GM12878 (cell line): ENCODE results near the gene ANO8. TPM values are rescaled to one million over a fixed set of nuclear protein-coding genes. Genes with fewer than 3 reads are reported as not detected.

Experiments
- ASH2L ChIP-seq: fragments of 300-600, 200-600 bp; sonication (generic); IDR thresholded peaks from 2 replicates; pipeline ENCODE4 v1.6.1; 2017; ENCODE audit warnings: low read depth, mild to moderate bottlenecking, borderline replicate concordance
- BCL3 ChIP-seq: IDR thresholded peaks from 2 replicates; pipeline ENCODE4 v1.6.1; 2011; ENCODE audit warnings: borderline replicate concordance, low read depth, mild to moderate bottlenecking, moderate library complexity, low read length; ENCODE audit not compliant: insufficient read depth, poor library complexity, severe bottlenecking
- BRCA1 ChIP-seq: IDR thresholded peaks from 2 replicates; pipeline ENCODE4 v1.6.1; 2011; ENCODE audit warnings: low read depth, low read length, improper control_type of control experiment
- CHD2 ChIP-seq: IDR thresholded peaks from 2 replicates; pipeline ENCODE4 v1.6.1; 2011; ENCODE audit warnings: low read depth, low read length, improper control_type of control experiment, borderline replicate concordance
- DPF2 ChIP-seq: fragments of 450-650 bp; IDR thresholded peaks from 2 replicates; pipeline ENCODE4 v1.6.1; 2017; ENCODE audit warnings: mild to moderate bottlenecking
- ELK1 ChIP-seq: IDR thresholded peaks from 2 replicates; pipeline ENCODE4 v1.6.1; 2012; ENCODE audit warnings: low read depth, low read length, improper control_type of control experiment
- FOXK2 ChIP-seq: fragments of 450-650 bp; IDR thresholded peaks from 2 replicates; pipeline ENCODE4 v1.6.1; 2017; ENCODE audit warnings: mild to moderate bottlenecking, moderate library complexity
- FOXM1 ChIP-seq: IDR thresholded peaks from 2 replicates; pipeline ENCODE4 v1.6.1; 2012; ENCODE audit warnings: low read depth, mild to moderate bottlenecking, inconsistent platforms, low read length, moderate library complexity
- GATAD2B ChIP-seq: fragments of 450-650 bp; conservative IDR thresholded peaks from 2 replicates; pipeline ENCODE4 v1.6.1; 2017; ENCODE audit warnings: low read depth, mild to moderate bottlenecking, moderate library complexity
- HDGF ChIP-seq: fragments of 450-650 bp; IDR thresholded peaks from 2 replicates; pipeline ENCODE4 v1.6.1; 2016; ENCODE audit warnings: antibody characterized with exemption
- KLF5 ChIP-seq: fragments of 450-650 bp; IDR thresholded peaks from 2 replicates; pipeline ENCODE4 v1.6.1; 2014; ENCODE audit warnings: mild to moderate bottlenecking; ENCODE audit not compliant: partially characterized antibody
- MLLT1 ChIP-seq: fragments of 450-650 bp; IDR thresholded peaks from 2 replicates; pipeline ENCODE4 v1.6.1; 2016; ENCODE audit warnings: mild to moderate bottlenecking
- MYB ChIP-seq: fragments of 150-350 bp; IDR thresholded peaks from 2 replicates; pipeline ENCODE4 v1.6.1; 2014; ENCODE audit warnings: mild to moderate bottlenecking, low read depth, low read length, borderline replicate concordance
- NFXL1 ChIP-seq: fragments of 450-650 bp; IDR thresholded peaks from 2 replicates; pipeline ENCODE4 v1.6.1; 2017; ENCODE audit warnings: antibody characterized with exemption, mild to moderate bottlenecking, borderline replicate concordance
- POLR2AphosphoS5 ChIP-seq: IDR thresholded peaks from 2 replicates; pipeline ENCODE4 v1.6.1; 2011; ENCODE audit warnings: mild to moderate bottlenecking, low read length, inconsistent platforms
- POU2F2 ChIP-seq: IDR thresholded peaks from 3 replicates; pipeline ENCODE4 v1.6.1; 2011; ENCODE audit warnings: low read depth, mild to moderate bottlenecking, low read length, borderline replicate concordance
- RAD21 ChIP-seq: IDR thresholded peaks from 2 replicates; pipeline ENCODE4 v1.6.1; 2011; ENCODE audit warnings: mild to moderate bottlenecking, low read depth, low read length, moderate library complexity; ENCODE audit not compliant: insufficient read depth
- RAD51 ChIP-seq: fragments of 450-650 bp; IDR thresholded peaks from 2 replicates; pipeline ENCODE4 v1.6.1; 2016; ENCODE audit warnings: moderate library complexity, mild to moderate bottlenecking, inconsistent platforms
- RUNX3 ChIP-seq: IDR thresholded peaks from 2 replicates; pipeline ENCODE4 v1.6.1; 2012; ENCODE audit warnings: low read length, inconsistent platforms
- SMAD1 ChIP-seq: fragments of 450-650 bp; IDR thresholded peaks from 2 replicates; pipeline ENCODE4 v1.6.1; 2018; ENCODE audit warnings: mild to moderate bottlenecking, low read depth; ENCODE audit not compliant: partially characterized antibody
- SMAD5 ChIP-seq: IDR thresholded peaks from 2 replicates; pipeline ENCODE4 v1.6.1; 2016; ENCODE audit warnings: antibody characterized with exemption, low read depth
- SMARCA5 ChIP-seq: fragments of 450-650 bp; IDR thresholded peaks from 2 replicates; pipeline ENCODE4 v1.6.1; 2017; ENCODE audit warnings: mild to moderate bottlenecking
- SREBF1 ChIP-seq: IDR thresholded peaks from 2 replicates; pipeline ENCODE4 v1.6.1; 2012; ENCODE audit warnings: mild to moderate bottlenecking, low read length
- SRF ChIP-seq, 2 experiments: IDR thresholded peaks; 2 replicates each; pipeline ENCODE4 v1.6.1; 2011; ENCODE audit warnings: low read depth in 2 of 2, low read length in 2 of 2, mild to moderate bottlenecking in 1 of 2, moderate library complexity in 1 of 2
- STAT3 ChIP-seq: IDR thresholded peaks from 2 replicates; pipeline ENCODE4 v1.6.1; 2011; ENCODE audit warnings: low read depth, low read length, improper control_type of control experiment
- USF1 ChIP-seq: IDR thresholded peaks from 2 replicates; pipeline ENCODE4 v1.6.1; 2011; ENCODE audit warnings: borderline replicate concordance, low read depth, mild to moderate bottlenecking, moderate library complexity, mixed read lengths, low read length; ENCODE audit not compliant: insufficient read depth; ENCODE audit errors: extremely low read length
- YBX1 ChIP-seq: fragments of 450-650 bp; IDR thresholded peaks from 2 replicates; pipeline ENCODE4 v1.6.1; 2016; ENCODE audit warnings: antibody characterized with exemption
- ZNF207 ChIP-seq: fragments of 450-650 bp; IDR thresholded peaks from 2 replicates; pipeline ENCODE4 v1.6.1; 2014; ENCODE audit warnings: antibody characterized with exemption, mild to moderate bottlenecking, borderline replicate concordance
- polyA plus RNA-seq, 11 experiments: library from polyadenylated mRNA; depleted of rRNA in 4 of 11; unstranded in 6 of 11; stranded (reverse) in 5 of 11; fragments of >200 nt; fragmentation: Nextera tagmentation in 4 of 11; fragmentation: Illumina TruSeq in 1 of 11; extraction: Ambion mirVana in 4 of 11; extraction: Trizol in 1 of 11; gene quantifications; 1 replicate in 1 of 11; 2 replicates in 10 of 11; pipeline versions ENCODE4 v1.2.1 to v1.2.3, GENCODE V29; 2011 to 2016; ENCODE audit warnings: inconsistent platforms in 2 of 11, missing spikeins in 2 of 11, low read depth in 1 of 11
- total RNA-seq, 4 experiments: library from RNA; depleted of rRNA in 3 of 4; stranded (reverse); fragments of >200 nt in 3 of 4; fragmentation: Illumina TruSeq in 1 of 4; extraction: Trizol in 1 of 4; gene quantifications; 2 replicates each; pipeline versions ENCODE4 v1.2.1 to v1.2.3, GENCODE V29; 2013 to 2021

ANO8 gene
- total and polyA plus RNA-seq, 10 of the 15 experiments (the other 5 are each of a cell fraction or from before 2014, with no cell fraction given) = 0.04 to 6.7 (median 1.1) TPM

- TF ChIP-seq MLLT1 = no peak
- no peak for TF ChIP-seq SRF (IDR thresholded peaks at IDR 0.05; ENCODE audit: low read depth in 2 of 2, low read length in 2 of 2)
- peak; percentile 76; the same call in 1 of the 2 replicates for TF ChIP-seq ELK1
- TF ChIP-seq FOXM1 = no peak
- TF ChIP-seq RAD21 = no peak
- peak; percentile 86; the same call in 1 of the 2 replicates for TF ChIP-seq ZNF207
- TF ChIP-seq SMAD5 = 0 out of 2 replicates have a peak, but pooled peaks have one; percentile 77
- TF ChIP-seq SMAD1 = no peak
- TF ChIP-seq FOXK2 = peak; percentile 29; the same call in 1 of the 2 replicates
- TF ChIP-seq YBX1 = no peak
- no peak for TF ChIP-seq ASH2L
- peak; percentile 30; the same call in 1 of the 3 replicates for TF ChIP-seq POU2F2
- no peak for TF ChIP-seq SREBF1
- no peak for TF ChIP-seq KLF5
- TF ChIP-seq USF1 = no peak
- peak; percentile 62 for TF ChIP-seq RUNX3
- TF ChIP-seq BCL3 = no peak
- TF ChIP-seq DPF2 = no peak
- peak; percentile 62; the same call in 1 of the 2 replicates for TF ChIP-seq POLR2AphosphoS5
- TF ChIP-seq CHD2 = peak; percentile 90
- peak; percentile 78; the same call in 1 of the 2 replicates for TF ChIP-seq SMARCA5
- 0 out of 2 replicates have a peak, but pooled peaks have one; percentile 55 for TF ChIP-seq HDGF
- TF ChIP-seq BRCA1 = no peak
- TF ChIP-seq GATAD2B = peak; percentile 41
- TF ChIP-seq RAD51 = no peak
- TF ChIP-seq NFXL1 = no peak
- no peak for TF ChIP-seq MYB
- TF ChIP-seq STAT3 = 0 out of 2 replicates have a peak, but pooled peaks have one; percentile 32
Measured at GRCh38 chr19:17336872-17337674, 2.4 kb upstream of the ANO8 start, which contains the start of gene GTPBP3 (continued).
